HEK293 (cell line): ENCODE measurements around the gene ZGLP1.
A peak's percentile ranks its signal among the peaks of the same experiment; 100 is the strongest.

Experiments
- BCL11B ChIP-seq: fragments of 450-650 bp; formaldehyde crosslinking; IDR thresholded peaks from 2 replicates; pipeline ENCODE4 v1.5.1; 2016; ENCODE audit warnings: low read depth, missing biosample characterization, missing genetic modification characterization
- CTCF ChIP-seq: fragments of 450-650 bp; formaldehyde crosslinking; IDR thresholded peaks from 2 replicates; pipeline ENCODE4 v1.5.1; 2016; ENCODE audit warnings: missing biosample characterization, missing genetic modification characterization
- FEZF1 ChIP-seq: fragments of 450-650 bp; formaldehyde crosslinking; IDR thresholded peaks from 2 replicates; pipeline ENCODE4 v1.5.1; 2016; ENCODE audit warnings: missing biosample characterization, missing genetic modification characterization
- GLIS1 ChIP-seq: fragments of 450-650 bp; formaldehyde crosslinking; IDR thresholded peaks from 2 replicates; pipeline ENCODE4 v1.5.1; 2016; ENCODE audit warnings: missing biosample characterization, missing genetic modification characterization
- HOXA7 ChIP-seq: sonication (generic); formaldehyde crosslinking; IDR thresholded peaks from 2 replicates; pipeline ENCODE4 v1.8.1; 2022; ENCODE audit warnings: missing genetic modification reagents, borderline replicate concordance
- KLF1 ChIP-seq: fragments of 450-650 bp; formaldehyde crosslinking; IDR thresholded peaks from 2 replicates; pipeline ENCODE4 v1.5.1; 2016; ENCODE audit warnings: missing biosample characterization, missing genetic modification characterization
- KLF16 ChIP-seq: fragments of 450-650 bp; formaldehyde crosslinking; IDR thresholded peaks from 2 replicates; pipeline ENCODE4 v1.5.1; 2017; ENCODE audit warnings: missing biosample characterization, missing genetic modification characterization
- KLF8 ChIP-seq: fragments of 450-650 bp; formaldehyde crosslinking; IDR thresholded peaks from 2 replicates; pipeline ENCODE4 v1.5.1; 2016; ENCODE audit warnings: missing biosample characterization, missing genetic modification characterization
- MEIS1 ChIP-seq: sonication (generic); formaldehyde crosslinking; IDR thresholded peaks from 2 replicates; pipeline ENCODE4 v1.8.1; 2022; ENCODE audit warnings: missing genetic modification reagents, mild to moderate bottlenecking, borderline replicate concordance
- MZF1 ChIP-seq: fragments of 450-650 bp; formaldehyde crosslinking; IDR thresholded peaks from 2 replicates; pipeline ENCODE4 v1.5.1; 2017; ENCODE audit warnings: missing biosample characterization, missing genetic modification characterization, borderline replicate concordance
- OVOL3 ChIP-seq: fragments of 450-650 bp; formaldehyde crosslinking; IDR thresholded peaks from 2 replicates; pipeline ENCODE4 v1.5.1; 2016; ENCODE audit warnings: missing biosample characterization, missing genetic modification characterization
- SCRT1 ChIP-seq: fragments of 450-650 bp; formaldehyde crosslinking; IDR thresholded peaks from 2 replicates; pipeline ENCODE4 v1.5.1; 2016; ENCODE audit warnings: missing biosample characterization, missing genetic modification characterization, borderline replicate concordance
- SCRT2 ChIP-seq: fragments of 450-650 bp; formaldehyde crosslinking; IDR thresholded peaks from 2 replicates; pipeline ENCODE4 v1.5.1; 2016; ENCODE audit warnings: missing biosample characterization, missing genetic modification characterization
- YY1 ChIP-seq: fragments of 450-650 bp; formaldehyde crosslinking; IDR thresholded peaks from 2 replicates; pipeline ENCODE4 v1.5.1; 2018; ENCODE audit warnings: missing biosample characterization, missing genetic modification characterization
- ZBTB7A ChIP-seq: fragments of 450-650 bp; formaldehyde crosslinking; IDR thresholded peaks from 2 replicates; pipeline ENCODE4 v1.5.1; 2016; ENCODE audit warnings: low read depth, missing biosample characterization, missing genetic modification characterization
- ZEB2 ChIP-seq: fragments of 450-650 bp; formaldehyde crosslinking; IDR thresholded peaks from 2 replicates; pipeline ENCODE4 v1.5.1; 2016; ENCODE audit warnings: missing biosample characterization, missing genetic modification characterization
- ZFHX2 ChIP-seq: fragments of 450-650 bp; formaldehyde crosslinking; conservative IDR thresholded peaks from 2 replicates; pipeline ENCODE4 v1.5.1; 2016; ENCODE audit warnings: missing biosample characterization, missing genetic modification characterization
- ZFP37 ChIP-seq: fragments of 450-650 bp; formaldehyde crosslinking; IDR thresholded peaks from 2 replicates; pipeline ENCODE4 v1.5.1; 2016; ENCODE audit warnings: missing biosample characterization, missing genetic modification characterization
- ZNF133 ChIP-seq: fragments of 450-650 bp; formaldehyde crosslinking; IDR thresholded peaks from 2 replicates; pipeline ENCODE4 v1.5.1; 2016; ENCODE audit warnings: missing biosample characterization, missing genetic modification characterization
- ZNF202 ChIP-seq: fragments of 450-650 bp; formaldehyde crosslinking; IDR thresholded peaks from 2 replicates; pipeline ENCODE4 v1.5.1; 2016; ENCODE audit warnings: missing biosample characterization, missing genetic modification characterization, borderline replicate concordance
- ZNF211 ChIP-seq: fragments of 450-650 bp; formaldehyde crosslinking; IDR thresholded peaks from 2 replicates; pipeline ENCODE4 v1.5.1; 2016; ENCODE audit warnings: low read depth, missing biosample characterization, missing genetic modification characterization
- ZNF223 ChIP-seq: fragments of 450-650 bp; formaldehyde crosslinking; IDR thresholded peaks from 2 replicates; pipeline ENCODE4 v1.5.1; 2016; ENCODE audit warnings: missing biosample characterization, missing genetic modification characterization
- ZNF24 ChIP-seq: fragments of 450-650 bp; formaldehyde crosslinking; IDR thresholded peaks from 2 replicates; pipeline ENCODE4 v1.5.1; 2016; ENCODE audit warnings: missing biosample characterization, missing genetic modification characterization
- ZNF248 ChIP-seq: fragments of 450-650 bp; formaldehyde crosslinking; IDR thresholded peaks from 2 replicates; pipeline ENCODE4 v1.5.1; 2017; ENCODE audit warnings: missing biosample characterization, missing genetic modification characterization
- ZNF37A ChIP-seq: fragments of 450-650 bp; IDR thresholded peaks from 2 replicates; pipeline ENCODE4 v1.5.1; 2018; ENCODE audit warnings: missing biosample characterization, missing genetic modification characterization
- ZNF398 ChIP-seq: fragments of 450-650 bp; formaldehyde crosslinking; IDR thresholded peaks from 2 replicates; pipeline ENCODE4 v1.5.1; 2017; ENCODE audit warnings: missing biosample characterization, missing genetic modification characterization
- ZNF423 ChIP-seq: fragments of 450-650 bp; formaldehyde crosslinking; IDR thresholded peaks from 2 replicates; pipeline ENCODE4 v1.5.1; 2016; ENCODE audit warnings: missing biosample characterization, missing genetic modification characterization
- ZNF530 ChIP-seq: fragments of 450-650 bp; formaldehyde crosslinking; IDR thresholded peaks from 2 replicates; pipeline ENCODE4 v1.5.1; 2016; ENCODE audit warnings: low read depth, missing biosample characterization, missing genetic modification characterization
- ZNF580 ChIP-seq: fragments of 450-650 bp; formaldehyde crosslinking; IDR thresholded peaks from 2 replicates; pipeline ENCODE4 v1.5.1; 2016; ENCODE audit warnings: missing biosample characterization, missing genetic modification characterization
- ZNF610 ChIP-seq: fragments of 450-650 bp; formaldehyde crosslinking; IDR thresholded peaks from 2 replicates; pipeline ENCODE4 v1.5.1; 2016; ENCODE audit warnings: missing biosample characterization, missing genetic modification characterization, borderline replicate concordance
- ZNF658 ChIP-seq: fragments of 450-650 bp; formaldehyde crosslinking; IDR thresholded peaks from 2 replicates; pipeline ENCODE4; 2016; ENCODE audit warnings: missing biosample characterization, missing genetic modification characterization
- ZNF747 ChIP-seq: fragments of 450-650 bp; formaldehyde crosslinking; IDR thresholded peaks from 2 replicates; pipeline ENCODE4 v1.5.1; 2016; ENCODE audit warnings: missing biosample characterization, missing genetic modification characterization
- ZNF768 ChIP-seq: fragments of 450-650 bp; formaldehyde crosslinking; IDR thresholded peaks from 2 replicates; pipeline ENCODE4 v1.5.1; 2018; ENCODE audit warnings: missing biosample characterization, mild to moderate bottlenecking, missing genetic modification characterization
- ZNF777 ChIP-seq: fragments of 450-650 bp; formaldehyde crosslinking; IDR thresholded peaks from 2 replicates; pipeline ENCODE4 v1.5.1; 2017; ENCODE audit warnings: missing biosample characterization, missing genetic modification characterization, borderline replicate concordance
- ZNF792 ChIP-seq: fragments of 450-650 bp; formaldehyde crosslinking; IDR thresholded peaks from 2 replicates; pipeline ENCODE4 v1.5.1; 2016; ENCODE audit warnings: missing biosample characterization, missing genetic modification characterization
- ZNF837 ChIP-seq: fragments of 450-650 bp; formaldehyde crosslinking; IDR thresholded peaks from 2 replicates; pipeline ENCODE4 v1.5.1; 2016; ENCODE audit warnings: missing biosample characterization, missing genetic modification characterization
- ZSCAN4 ChIP-seq: fragments of 450-650 bp; formaldehyde crosslinking; IDR thresholded peaks from 2 replicates; pipeline ENCODE4 v1.5.1; 2017; ENCODE audit warnings: missing biosample characterization, missing genetic modification characterization
- ZSCAN5A ChIP-seq: fragments of 450-650 bp; formaldehyde crosslinking; IDR thresholded peaks from 2 replicates; pipeline ENCODE4 v1.5.1; 2016; ENCODE audit warnings: missing biosample characterization, missing genetic modification characterization

The ZGLP1 gene

GRCh38 chr19:10292206-10292788 lies 17.3 kb downstream of the ZGLP1 start (continued):
- TF ChIP-seq ZSCAN4 (tag by site-specific recombination) (no peak), CTCF (tag by site-specific recombination) (no peak), KLF8 (tag by site-specific recombination) (peak; percentile 96), ZNF133 (tag by site-specific recombination) (no peak), ZNF24 (tag by site-specific recombination) (no peak), ZNF837 (no peak), ZNF248 (tag by site-specific recombination) (no peak), MEIS1 (no peak), SCRT1 (tag by site-specific recombination) (no peak), ZNF610 (tag by site-specific recombination) (no peak), ZNF580 (tag by site-specific recombination) (no peak), ZNF223 (tag by site-specific recombination) (no peak), KLF16 (tag by site-specific recombination) (peak; percentile 43; the same call in 1 of the 2 replicates), ZNF211 (tag by site-specific recombination) (no peak), HOXA7 (CRISPR knock-in tag) (no peak), ZNF792 (no peak), YY1 (tag by site-specific recombination) (no peak), MZF1 (tag by site-specific recombination) (no peak), ZFHX2 (tag by site-specific recombination) (peak; percentile 77), BCL11B (tag by site-specific recombination) (no peak), ZNF423 (tag by site-specific recombination) (no peak), ZNF37A (tag by site-specific recombination) (no peak), GLIS1 (tag by site-specific recombination) (peak; percentile 96), ZNF747 (tag by site-specific recombination) (no peak), ZSCAN5A (no peak), OVOL3 (tag by site-specific recombination) (no peak), ZNF530 (tag by site-specific recombination) (no peak), ZNF777 (no peak), ZNF202 (no peak), KLF1 (tag by site-specific recombination) (peak; percentile 85), SCRT2 (no peak), ZNF658 (tag by site-specific recombination) (no peak), ZBTB7A (no peak; the same call in 1 of the 2 replicates), ZNF768 (tag by site-specific recombination) (no peak), ZNF398 (no peak), FEZF1 (tag by site-specific recombination) (no peak), ZEB2 (tag by site-specific recombination) (peak; percentile 50; the same call in 1 of the 2 replicates), ZFP37 (no peak)
